ENCODE data around the gene APOBEC4. TPM values are rescaled to one million over a fixed set of nuclear protein-coding genes. Genes with fewer than 3 reads are reported as not detected.

The APOBEC4 gene
- total and polyA plus RNA-seq, 4 donors, result 0.66 TPM; not detected in 3

GRCh38 chr1:183653876-183654451 is 848 bp upstream of the APOBEC4 start:
- no peaks in the 10 kb centered on the region for H3K27me3 ChIP-seq (ENCODE audit: control insufficient read depth, insufficient read depth, low read length)
- H3K9me3 ChIP-seq (ENCODE audit: control insufficient read depth, insufficient read depth, low read length), result no peaks in the 10 kb centered on the region
- 84% methylated on average over 4 of the region's 4 CpGs for WGBS (ENCODE audit: insufficient coverage)
- no peak overlapping the region for H3K4me3 ChIP-seq (ENCODE audit: low read depth, low read length)
- H3K27ac ChIP-seq (ENCODE audit: low read depth, low read length), result no peak overlapping the region
- no peaks in the 10 kb centered on the region for H3K4me1 ChIP-seq (ENCODE audit: control insufficient read depth, insufficient read depth, low read length)
- no peak for DNase-seq (ENCODE audit: low read depth in 4 of 6, low spot score in 6 of 6)
- H3K36me3 ChIP-seq (ENCODE audit: control insufficient read depth, insufficient read depth, low read length), result no peaks in the 10 kb centered on the region

- H3K4me1 ChIP-seq (ENCODE audit: control insufficient read depth, insufficient read depth, low read length), result no peaks in the 10 kb centered on the region
- H3K27me3 ChIP-seq (ENCODE audit: control insufficient read depth, insufficient read depth, low read length), result no peaks in the 10 kb centered on the region
- H3K9me3 ChIP-seq (ENCODE audit: control insufficient read depth, insufficient read depth, low read length), result no peaks in the 10 kb centered on the region
- no peak for DNase-seq (ENCODE audit: low read depth in 4 of 6, low spot score in 6 of 6)
- H3K4me3 ChIP-seq (ENCODE audit: low read depth, low read length), result no peak overlapping the region
- no peaks in the 10 kb centered on the region for H3K36me3 ChIP-seq (ENCODE audit: control insufficient read depth, insufficient read depth, low read length)
- no peak overlapping the region for H3K27ac ChIP-seq (ENCODE audit: low read depth, low read length)
- WGBS (ENCODE audit: insufficient coverage), result 100% methylated on average over 1 of the region's 3 CpGs
Measured at GRCh38 chr1:183653462-183653794, 312 bp upstream of the APOBEC4 start.

- no peak overlapping the region for H3K27ac ChIP-seq (ENCODE audit: low read depth, low read length)
- DNase-seq (ENCODE audit: low read depth in 4 of 6, low spot score in 6 of 6), result no peak
- WGBS (ENCODE audit: insufficient coverage), result no CpG with 5 or more reads among the region's 1 CpG
Measured at GRCh38 chr1:183652107-183652506, 1.0 kb downstream of the APOBEC4 start.

GRCh38 chr1:183651612-183652011 is 1.5 kb downstream of the APOBEC4 start:
- no peak overlapping the region for H3K4me3 ChIP-seq (ENCODE audit: low read depth, low read length)
- WGBS (ENCODE audit: insufficient coverage), result 87% methylated on average over 3 of the region's 5 CpGs

More at GRCh38 chr1:183652107-183652506, 1.0 kb downstream of the APOBEC4 start:
- H3K36me3 ChIP-seq (ENCODE audit: control insufficient read depth, insufficient read depth, low read length), result no peaks in the 10 kb centered on the region
- H3K4me3 ChIP-seq (ENCODE audit: low read depth, low read length), result no peak overlapping the region
- H3K4me1 ChIP-seq (ENCODE audit: control insufficient read depth, insufficient read depth, low read length), result no peaks in the 10 kb centered on the region
- H3K27me3 ChIP-seq (ENCODE audit: control insufficient read depth, insufficient read depth, low read length), result no peaks in the 10 kb centered on the region
- no peaks in the 10 kb centered on the region for H3K9me3 ChIP-seq (ENCODE audit: control insufficient read depth, insufficient read depth, low read length)

GRCh38 chr1:183648042-183648441 is 5.1 kb downstream of the APOBEC4 start:
- Histone ChIP-seq H3K9me3 (ENCODE audit: control insufficient read depth, insufficient read depth, low read length) (no peaks in the 10 kb centered on the region), H3K4me1 (ENCODE audit: control insufficient read depth, insufficient read depth, low read length) (no peaks in the 10 kb centered on the region), H3K4me3 (ENCODE audit: low read depth, low read length) (no peak overlapping the region), H3K27me3 (ENCODE audit: control insufficient read depth, insufficient read depth, low read length) (no peaks in the 10 kb centered on the region), H3K36me3 (ENCODE audit: control insufficient read depth, insufficient read depth, low read length) (no peaks in the 10 kb centered on the region), H3K27ac (ENCODE audit: low read depth, low read length) (no peak overlapping the region)
- no peak for DNase-seq (ENCODE audit: low read depth in 4 of 6, low spot score in 6 of 6)
- WGBS (ENCODE audit: insufficient coverage), result 83% methylated on average over 6 of the region's 8 CpGs

More at GRCh38 chr1:183651612-183652011, 1.5 kb downstream of the APOBEC4 start:
- Histone ChIP-seq H3K27ac (ENCODE audit: low read depth, low read length) (no peak overlapping the region), H3K9me3 (ENCODE audit: control insufficient read depth, insufficient read depth, low read length) (no peaks in the 10 kb centered on the region), H3K36me3 (ENCODE audit: control insufficient read depth, insufficient read depth, low read length) (no peaks in the 10 kb centered on the region), H3K27me3 (ENCODE audit: control insufficient read depth, insufficient read depth, low read length) (no peaks in the 10 kb centered on the region), H3K4me1 (ENCODE audit: control insufficient read depth, insufficient read depth, low read length) (no peaks in the 10 kb centered on the region)
- no peak for DNase-seq (ENCODE audit: low read depth in 4 of 6, low spot score in 6 of 6)

GRCh38 chr1:183646776-183647175 is 6.3 kb downstream of the APOBEC4 start:
- no peak for DNase-seq (ENCODE audit: low read depth in 4 of 6, low spot score in 6 of 6)
- Histone ChIP-seq H3K36me3 (ENCODE audit: control insufficient read depth, insufficient read depth, low read length) (no peaks in the 10 kb centered on the region), H3K9me3 (ENCODE audit: control insufficient read depth, insufficient read depth, low read length) (no peaks in the 10 kb centered on the region), H3K27ac (ENCODE audit: low read depth, low read length) (no peak overlapping the region), H3K4me1 (ENCODE audit: control insufficient read depth, insufficient read depth, low read length) (no peaks in the 10 kb centered on the region), H3K4me3 (ENCODE audit: low read depth, low read length) (no peak overlapping the region), H3K27me3 (ENCODE audit: control insufficient read depth, insufficient read depth, low read length) (no peaks in the 10 kb centered on the region)

GRCh38 chr1:183645531-183645930 is 7.6 kb downstream of the APOBEC4 start:
- H3K36me3 ChIP-seq (ENCODE audit: control insufficient read depth, insufficient read depth, low read length), result no peaks in the 10 kb centered on the region
- H3K27ac ChIP-seq (ENCODE audit: low read depth, low read length), result no peak overlapping the region
- H3K4me3 ChIP-seq (ENCODE audit: low read depth, low read length), result no peak overlapping the region
- no peak for DNase-seq (ENCODE audit: low read depth in 4 of 6, low spot score in 6 of 6)
- no peaks in the 10 kb centered on the region for H3K9me3 ChIP-seq (ENCODE audit: control insufficient read depth, insufficient read depth, low read length)
- H3K27me3 ChIP-seq (ENCODE audit: control insufficient read depth, insufficient read depth, low read length), result no peaks in the 10 kb centered on the region
- no peaks in the 10 kb centered on the region for H3K4me1 ChIP-seq (ENCODE audit: control insufficient read depth, insufficient read depth, low read length)
- WGBS (ENCODE audit: insufficient coverage), result 100% methylated on average over 1 of the region's 5 CpGs

GRCh38 chr1:183642166-183642565 is 10.9 kb downstream of the APOBEC4 start:
- no CpG with 5 or more reads among the region's 3 CpGs for WGBS (ENCODE audit: insufficient coverage)
- DNase-seq (ENCODE audit: low read depth in 4 of 6, low spot score in 6 of 6), result no peak
- H3K27me3 ChIP-seq (ENCODE audit: control insufficient read depth, insufficient read depth, low read length), result no peaks in the 10 kb centered on the region
- H3K27ac ChIP-seq (ENCODE audit: low read depth, low read length), result no peak overlapping the region
- no peak overlapping the region for H3K4me3 ChIP-seq (ENCODE audit: low read depth, low read length)
- no peaks in the 10 kb centered on the region for H3K9me3 ChIP-seq (ENCODE audit: control insufficient read depth, insufficient read depth, low read length)
- no peaks in the 10 kb centered on the region for H3K4me1 ChIP-seq (ENCODE audit: control insufficient read depth, insufficient read depth, low read length)
- H3K36me3 ChIP-seq (ENCODE audit: control insufficient read depth, insufficient read depth, low read length), result no peaks in the 10 kb centered on the region

GRCh38 chr1:183640193-183640592 is 12.9 kb downstream of the APOBEC4 start:
- Histone ChIP-seq H3K9me3 (ENCODE audit: control insufficient read depth, insufficient read depth, low read length) (no peaks in the 10 kb centered on the region), H3K4me1 (ENCODE audit: control insufficient read depth, insufficient read depth, low read length) (peaks cover 5% of the 10 kb centered on the region), H3K36me3 (ENCODE audit: control insufficient read depth, insufficient read depth, low read length) (no peaks in the 10 kb centered on the region), H3K27me3 (ENCODE audit: control insufficient read depth, insufficient read depth, low read length) (no peaks in the 10 kb centered on the region), H3K4me3 (ENCODE audit: low read depth, low read length) (no peak overlapping the region), H3K27ac (ENCODE audit: low read depth, low read length) (no peak overlapping the region)
- DNase-seq (ENCODE audit: low read depth in 4 of 6, low spot score in 6 of 6), result no peak
- WGBS (ENCODE audit: insufficient coverage), result no CpG with 5 or more reads among the region's 1 CpG

GRCh38 chr1:183638649-183639387 is 14.3 kb downstream of the APOBEC4 start:
- H3K36me3 ChIP-seq (ENCODE audit: control insufficient read depth, insufficient read depth, low read length), result no peaks in the 10 kb centered on the region
- H3K27ac ChIP-seq (ENCODE audit: low read depth, low read length), result no peak overlapping the region
- H3K4me3 ChIP-seq (ENCODE audit: low read depth, low read length), result no peak overlapping the region
- peaks cover 5% of the 10 kb centered on the region for H3K4me1 ChIP-seq (ENCODE audit: control insufficient read depth, insufficient read depth, low read length)
- peak in 1 of 6 donors; percentile 12 for DNase-seq (ENCODE audit: low read depth in 4 of 6, low spot score in 6 of 6)
- 83% methylated on average over 1 of the region's 7 CpGs for WGBS (ENCODE audit: insufficient coverage)
- no peaks in the 10 kb centered on the region for H3K27me3 ChIP-seq (ENCODE audit: control insufficient read depth, insufficient read depth, low read length)
- H3K9me3 ChIP-seq (ENCODE audit: control insufficient read depth, insufficient read depth, low read length), result no peaks in the 10 kb centered on the region
